ENCODE results near the gene ASIC4. TPM values are rescaled to one million over a fixed set of nuclear protein-coding genes. Genes with fewer than 3 reads are reported as not detected.
A peak's percentile ranks its signal among the peaks of the same experiment; 100 is the strongest.

ASIC4 gene
- total RNA-seq, 1 donor from 2014 or later = 0.32 TPM

- no peak for DNase-seq (ENCODE audit: low spot score)
- intact Hi-C loops (cut with DNase I) = loop anchor here (1.0 to 2.0 kb wide), 3 partner anchors 54 to 146 kb away; partner anchors contain the start of gene STK11IP
Observed at GRCh38 chr2:219542931-219543595, 28.8 kb downstream of the ASIC4 start.

GRCh38 chr2:219543596-219544358 lies 29.5 kb downstream of the ASIC4 start, which contains the start of the genes CHPF and TMEM198:
Gene CHPF (minus strand): TSS chr2:219543809. CDS start chr2:219543538, 271 bp downstream.
Gene TMEM198 (plus strand): TSS chr2:219544028. CDS start chr2:219544728, 700 bp downstream.
- intact Hi-C loops (cut with DNase I) = loop anchor here (1.0 to 2.0 kb wide), 3 partner anchors 53 to 145 kb away; partner anchors contain the start of gene STK11IP
- DNase-seq (ENCODE audit: low spot score) = peak; percentile 97

GRCh38 chr2:219544567-219544966 lies 30.3 kb downstream of the ASIC4 start:
- DNase-seq (ENCODE audit: low spot score) = no peak
- intact Hi-C loops (cut with DNase I) = no loop called here

- DNase-seq (ENCODE audit: low spot score) = no peak
- intact Hi-C loops (cut with DNase I) = no loop called here
Observed at GRCh38 chr2:219545295-219545942, 31.1 kb downstream of the ASIC4 start.

GRCh38 chr2:219545943-219546352 lies 31.7 kb downstream of the ASIC4 start:
- DNase-seq (ENCODE audit: low spot score) = no peak
- intact Hi-C loops (cut with DNase I) = no loop called here

GRCh38 chr2:219547621-219548020 lies 33.3 kb downstream of the ASIC4 start:
- intact Hi-C loops (cut with DNase I) = no loop called here
- no peak for DNase-seq (ENCODE audit: low spot score)

- intact Hi-C loops (cut with DNase I) = no loop called here
- no peak for DNase-seq (ENCODE audit: low spot score)
Observed at GRCh38 chr2:219548990-219549389, 34.7 kb downstream of the ASIC4 start.

- DNase-seq (ENCODE audit: low spot score) = no peak
- intact Hi-C loops (cut with DNase I) = no loop called here
Observed at GRCh38 chr2:219549619-219550018, 35.3 kb downstream of the ASIC4 start.

GRCh38 chr2:219551441-219552381 lies 37.4 kb downstream of the ASIC4 start:
- no peak for DNase-seq (ENCODE audit: low spot score)
- intact Hi-C loops (cut with DNase I) = no loop called here

- peak; percentile 84 for DNase-seq (ENCODE audit: low spot score)
- intact Hi-C loops (cut with DNase I) = no loop called here
Observed at GRCh38 chr2:219552382-219553167, 38.3 kb downstream of the ASIC4 start.

GRCh38 chr2:219553168-219553417 lies 38.8 kb downstream of the ASIC4 start:
- intact Hi-C loops (cut with DNase I) = no loop called here
- no peak for DNase-seq (ENCODE audit: low spot score)

- intact Hi-C loops (cut with DNase I) = no loop called here
- DNase-seq (ENCODE audit: low spot score) = no peak
Observed at GRCh38 chr2:219553463-219553963, 39.2 kb downstream of the ASIC4 start.

GRCh38 chr2:219554350-219554749 lies 40.1 kb downstream of the ASIC4 start:
- DNase-seq (ENCODE audit: low spot score) = no peak
- intact Hi-C loops (cut with DNase I) = no loop called here

GRCh38 chr2:219555956-219556355 lies 41.7 kb downstream of the ASIC4 start:
- intact Hi-C loops (cut with DNase I) = no loop called here
- DNase-seq (ENCODE audit: low spot score) = no peak

GRCh38 chr2:219556413-219556812 lies 42.1 kb downstream of the ASIC4 start:
- intact Hi-C loops (cut with DNase I) = no loop called here
- DNase-seq (ENCODE audit: low spot score) = no peak

- DNase-seq (ENCODE audit: low spot score) = no peak
Observed at GRCh38 chr2:219557320-219557719, 43.0 kb downstream of the ASIC4 start.

GRCh38 chr2:219557791-219558785 lies 43.8 kb downstream of the ASIC4 start:
- intact Hi-C loops (cut with DNase I) = no loop called here
- no peak for DNase-seq (ENCODE audit: low spot score)

More at GRCh38 chr2:219557320-219557719, 43.0 kb downstream of the ASIC4 start:
- intact Hi-C loops (cut with DNase I) = no loop called here
